Measurements from ENCODE around the gene PERM1.

Gene PERM1

GRCh38 chr1:941015-941587, 40.8 kb downstream of the PERM1 start:
- peak overlapping the region; percentile 36 for H3K27ac ChIP-seq (ENCODE audit: low read depth, low read length)
- H3K79me1 ChIP-seq (ENCODE audit: low read length) = no peaks in the 10 kb centered on the region
- peak overlapping the region; percentile 98 for H3K23ac ChIP-seq (ENCODE audit: low read length)
- H2BK120ac ChIP-seq (ENCODE audit: low read depth, low read length) = peak overlapping the region; percentile 14
- peak overlapping the region; percentile 90 for H3K9ac ChIP-seq (ENCODE audit: low read length)
- peak overlapping the region; percentile 96 for H3K56ac ChIP-seq (ENCODE audit: low read length)
- no peak overlapping the region for H2BK15ac ChIP-seq (replicated peaks; ENCODE audit: low read depth)
- no peaks in the 10 kb centered on the region for H3K79me2 ChIP-seq (ENCODE audit: control insufficient read depth, insufficient read depth, low read length)
- H3K27me3 ChIP-seq (ENCODE audit: insufficient read depth, low read length, poor library complexity) = no peaks in the 10 kb centered on the region
- H3K4me1 ChIP-seq (ENCODE audit: control insufficient read depth, low read depth, low read length) = peaks cover 7% of the 10 kb centered on the region
- peak overlapping the region; percentile 61 for H3K18ac ChIP-seq (ENCODE audit: low read length)
- no peaks in the 10 kb centered on the region for H3K36me3 ChIP-seq (ENCODE audit: control insufficient read depth, insufficient read depth, low read length)
- peak overlapping the region; percentile 60 for H3K4me2 ChIP-seq (ENCODE audit: low read length)
- peak overlapping the region; percentile 98 for H3K4ac ChIP-seq (ENCODE audit: low read depth, low read length)
- H4K8ac ChIP-seq (ENCODE audit: low read depth, low read length) = no peak overlapping the region
- H2AK5ac ChIP-seq (ENCODE audit: low read length) = peak overlapping the region; percentile 38
- H2BK5ac ChIP-seq (ENCODE audit: low read length) = peak overlapping the region; percentile 62
- H3K4me3 ChIP-seq (ENCODE audit: low read length) = peak overlapping the region; percentile 31
- DNase-seq = no peak
- H4K5ac ChIP-seq (ENCODE audit: low read length) = no peak overlapping the region
- no CpG with 5 or more reads among the region's 36 CpGs for whole genome bisulfite sequencing (ENCODE audit: extremely low coverage, insufficient coverage, low lambda C conversion rate)

GRCh38 chr1:940107-941014, 41.5 kb downstream of the PERM1 start:
- Histone ChIP-seq H2BK15ac (replicated peaks; ENCODE audit: low read depth) (no peak overlapping the region), H3K27me3 (ENCODE audit: insufficient read depth, low read length, poor library complexity) (no peaks in the 10 kb centered on the region), H2BK120ac (ENCODE audit: low read depth, low read length) (peak overlapping the region; percentile 14), H2BK5ac (ENCODE audit: low read length) (peak overlapping the region; percentile 62), H3K4me3 (ENCODE audit: low read length) (peak overlapping the region; percentile 31), H4K8ac (ENCODE audit: low read depth, low read length) (no peak overlapping the region), H3K4me1 (ENCODE audit: control insufficient read depth, low read depth, low read length) (peaks cover 9% of the 10 kb centered on the region), H2AK5ac (ENCODE audit: low read length) (no peak overlapping the region), H3K56ac (ENCODE audit: low read length) (peak overlapping the region; percentile 96), H3K23ac (ENCODE audit: low read length) (peak overlapping the region; percentile 98), H3K18ac (ENCODE audit: low read length) (peak overlapping the region; percentile 61), H3K4ac (ENCODE audit: low read depth, low read length) (peak overlapping the region; percentile 98), H4K5ac (ENCODE audit: low read length) (no peak overlapping the region), H3K79me2 (ENCODE audit: control insufficient read depth, insufficient read depth, low read length) (no peaks in the 10 kb centered on the region), H3K36me3 (ENCODE audit: control insufficient read depth, insufficient read depth, low read length) (no peaks in the 10 kb centered on the region), H3K9ac (ENCODE audit: low read length) (peak overlapping the region; percentile 90), H3K4me2 (ENCODE audit: low read length) (peak overlapping the region; percentile 60), H3K79me1 (ENCODE audit: low read length) (no peaks in the 10 kb centered on the region), H3K27ac (ENCODE audit: low read depth, low read length) (peak overlapping the region; percentile 36)
- WGBS (ENCODE audit: extremely low coverage, insufficient coverage, low lambda C conversion rate) = no CpG with 5 or more reads among the region's 86 CpGs
- DNase-seq = peak; percentile 80

GRCh38 chr1:939511-940106, 42.3 kb downstream of the PERM1 start:
- Histone ChIP-seq H3K27ac (ENCODE audit: low read depth, low read length) (no peak overlapping the region), H3K4me3 (ENCODE audit: low read length) (no peak overlapping the region), H2AK5ac (ENCODE audit: low read length) (no peak overlapping the region), H4K5ac (ENCODE audit: low read length) (no peak overlapping the region), H3K56ac (ENCODE audit: low read length) (peak overlapping the region; percentile 89), H3K18ac (ENCODE audit: low read length) (peak overlapping the region; percentile 47), H3K27me3 (ENCODE audit: insufficient read depth, low read length, poor library complexity) (no peaks in the 10 kb centered on the region), H3K9ac (ENCODE audit: low read length) (peak overlapping the region; percentile 60), H3K4me1 (ENCODE audit: control insufficient read depth, low read depth, low read length) (peaks cover 15% of the 10 kb centered on the region), H3K4ac (ENCODE audit: low read depth, low read length) (peak overlapping the region; percentile 89), H2BK5ac (ENCODE audit: low read length) (peak overlapping the region; percentile 59), H3K23ac (ENCODE audit: low read length) (peak overlapping the region; percentile 38), H4K8ac (ENCODE audit: low read depth, low read length) (no peak overlapping the region), H3K79me1 (ENCODE audit: low read length) (no peaks in the 10 kb centered on the region), H2BK15ac (replicated peaks; ENCODE audit: low read depth) (no peak overlapping the region), H3K4me2 (ENCODE audit: low read length) (no peak overlapping the region), H3K79me2 (ENCODE audit: control insufficient read depth, insufficient read depth, low read length) (no peaks in the 10 kb centered on the region), H2BK120ac (ENCODE audit: low read depth, low read length) (no peak overlapping the region), H3K36me3 (ENCODE audit: control insufficient read depth, insufficient read depth, low read length) (no peaks in the 10 kb centered on the region)
- WGBS (ENCODE audit: extremely low coverage, insufficient coverage, low lambda C conversion rate) = no CpG with 5 or more reads among the region's 21 CpGs
- DNase-seq = no peak

- H3K36me3 ChIP-seq (ENCODE audit: control insufficient read depth, insufficient read depth, low read length) = no peaks in the 10 kb centered on the region
- no peak overlapping the region for H3K4me2 ChIP-seq (ENCODE audit: low read length)
- no peak overlapping the region for H2AK5ac ChIP-seq (ENCODE audit: low read length)
- peak overlapping the region; percentile 38 for H3K23ac ChIP-seq (ENCODE audit: low read length)
- no peaks in the 10 kb centered on the region for H3K79me1 ChIP-seq (ENCODE audit: low read length)
- peaks cover 15% of the 10 kb centered on the region for H3K4me1 ChIP-seq (ENCODE audit: control insufficient read depth, low read depth, low read length)
- H3K27me3 ChIP-seq (ENCODE audit: insufficient read depth, low read length, poor library complexity) = no peaks in the 10 kb centered on the region
- H4K5ac ChIP-seq (ENCODE audit: low read length) = no peak overlapping the region
- DNase-seq = peak; percentile 75
- no CpG with 5 or more reads among the region's 30 CpGs for WGBS (ENCODE audit: extremely low coverage, insufficient coverage, low lambda C conversion rate)
- H3K27ac ChIP-seq (ENCODE audit: low read depth, low read length) = no peak overlapping the region
- peak overlapping the region; percentile 60 for H3K9ac ChIP-seq (ENCODE audit: low read length)
- no peak overlapping the region for H3K4me3 ChIP-seq (ENCODE audit: low read length)
- H2BK120ac ChIP-seq (ENCODE audit: low read depth, low read length) = no peak overlapping the region
- peak overlapping the region; percentile 59 for H2BK5ac ChIP-seq (ENCODE audit: low read length)
- H3K79me2 ChIP-seq (ENCODE audit: control insufficient read depth, insufficient read depth, low read length) = no peaks in the 10 kb centered on the region
- peak overlapping the region; percentile 5 for H3K18ac ChIP-seq (ENCODE audit: low read length)
- no peak overlapping the region for H2BK15ac ChIP-seq (replicated peaks; ENCODE audit: low read depth)
- H3K4ac ChIP-seq (ENCODE audit: low read depth, low read length) = peak overlapping the region; percentile 89
- peak overlapping the region; percentile 89 for H3K56ac ChIP-seq (ENCODE audit: low read length)
- H4K8ac ChIP-seq (ENCODE audit: low read depth, low read length) = no peak overlapping the region
Measured at GRCh38 chr1:938711-939489, 43.0 kb downstream of the PERM1 start.

GRCh38 chr1:938088-938683, 43.7 kb downstream of the PERM1 start:
- Histone ChIP-seq H3K4ac (ENCODE audit: low read depth, low read length) (no peak overlapping the region), H3K18ac (ENCODE audit: low read length) (no peak overlapping the region), H2AK5ac (ENCODE audit: low read length) (no peak overlapping the region), H3K79me1 (ENCODE audit: low read length) (no peaks in the 10 kb centered on the region), H4K5ac (ENCODE audit: low read length) (no peak overlapping the region), H3K4me2 (ENCODE audit: low read length) (no peak overlapping the region), H3K4me1 (ENCODE audit: control insufficient read depth, low read depth, low read length) (peaks cover 15% of the 10 kb centered on the region), H2BK5ac (ENCODE audit: low read length) (no peak overlapping the region), H3K27me3 (ENCODE audit: insufficient read depth, low read length, poor library complexity) (no peaks in the 10 kb centered on the region), H3K56ac (ENCODE audit: low read length) (peak overlapping the region; percentile 22), H2BK15ac (replicated peaks; ENCODE audit: low read depth) (no peak overlapping the region), H3K9ac (ENCODE audit: low read length) (no peak overlapping the region), H3K27ac (ENCODE audit: low read depth, low read length) (no peak overlapping the region), H4K8ac (ENCODE audit: low read depth, low read length) (no peak overlapping the region), H3K4me3 (ENCODE audit: low read length) (no peak overlapping the region), H3K36me3 (ENCODE audit: control insufficient read depth, insufficient read depth, low read length) (no peaks in the 10 kb centered on the region), H3K79me2 (ENCODE audit: control insufficient read depth, insufficient read depth, low read length) (no peaks in the 10 kb centered on the region), H3K23ac (ENCODE audit: low read length) (no peak overlapping the region), H2BK120ac (ENCODE audit: low read depth, low read length) (no peak overlapping the region)
- WGBS (ENCODE audit: extremely low coverage, insufficient coverage, low lambda C conversion rate) = no CpG with 5 or more reads among the region's 15 CpGs
- DNase-seq = no peak

Data from mesendoderm (in vitro differentiated cells).